HT1080 (cell line): ENCODE results near the gene CENPM. TPM values are rescaled to one million over a fixed set of nuclear protein-coding genes. Genes with fewer than 3 reads are reported as not detected.

Experiments used
- DNase-seq: peaks from one replicate; pipeline ENCODE4 v3.0.0-alpha.2; 2015; ENCODE audit warnings: low read depth
- total RNA-seq: library from RNA; depleted of rRNA; stranded (reverse); fragments of >200 nt; shearing (Covaris generic); gene quantifications from 2 replicates; pipeline ENCODE4 v1.2.3, GENCODE V29; 2014

CENPM gene
- total RNA-seq, 1 experiment from 2014 or later: 66.8 TPM

DNA sequence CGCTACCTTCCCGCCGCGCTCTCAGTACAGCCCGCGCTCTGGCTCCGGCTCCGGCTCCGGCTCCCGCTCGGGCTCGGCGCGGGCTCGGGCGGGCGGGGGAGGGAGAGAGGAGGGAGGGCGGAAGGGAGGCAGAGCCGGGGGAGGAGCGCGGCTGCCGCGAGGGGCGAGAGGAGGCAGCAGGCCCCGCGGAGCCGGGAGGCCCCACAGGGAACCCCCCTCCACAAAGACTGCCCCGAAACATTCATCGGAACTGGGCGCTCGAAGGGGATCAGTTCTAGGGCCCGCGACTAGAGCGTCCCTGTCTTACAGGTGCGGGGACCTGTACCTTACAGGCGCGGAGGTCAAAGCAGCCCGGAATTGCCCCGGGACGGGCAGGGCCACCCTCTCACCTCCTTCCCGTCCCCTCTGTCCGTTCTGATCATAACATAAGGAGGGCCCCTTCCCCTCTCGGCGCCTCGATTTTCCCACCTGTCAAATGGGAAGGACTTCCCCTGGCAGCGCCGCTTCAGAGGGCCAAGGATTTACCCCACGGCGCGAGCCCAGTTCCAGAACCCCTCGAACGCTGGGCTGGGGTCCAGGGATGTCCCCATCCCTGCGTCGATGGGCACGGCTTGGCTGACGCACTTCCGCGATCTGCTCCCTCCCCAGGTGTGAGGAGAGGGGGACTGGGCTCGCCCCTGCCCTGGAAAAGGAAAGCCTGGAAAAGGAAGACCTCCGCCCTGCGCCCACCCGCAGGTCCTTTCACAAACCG, 31.7 kb downstream of the CENPM start, which contains the start of gene SHISA8:
Gene SHISA8 (minus strand): TSS at position 40 of the 751 bp plus-strand sequence. CDS start 407 bp downstream, outside the sequence.
- DNase-seq: no peak

DNA sequence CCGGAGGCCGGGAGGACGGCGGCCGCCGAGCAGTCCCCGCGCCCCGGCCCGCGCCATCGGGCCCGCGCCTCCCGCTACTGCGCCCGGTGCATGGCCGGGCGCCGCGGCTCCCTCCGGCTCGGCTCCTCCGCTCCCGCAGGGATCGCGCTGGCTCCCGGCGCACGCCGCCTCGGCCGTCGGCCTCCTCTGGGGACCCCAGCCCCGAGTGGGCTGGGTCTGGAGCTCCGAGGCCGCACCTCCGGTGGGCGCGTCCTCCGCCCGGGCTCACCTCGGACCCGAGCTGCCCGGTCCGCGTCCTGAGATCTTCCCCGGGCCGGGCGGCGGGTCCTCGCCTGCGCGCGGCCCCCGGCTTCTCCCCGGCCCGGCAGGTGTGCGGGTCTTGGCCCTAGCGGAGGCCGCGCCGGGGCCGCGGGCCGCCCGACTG, 32.3 kb downstream of the CENPM start:
- DNase-seq: no peak

DNA sequence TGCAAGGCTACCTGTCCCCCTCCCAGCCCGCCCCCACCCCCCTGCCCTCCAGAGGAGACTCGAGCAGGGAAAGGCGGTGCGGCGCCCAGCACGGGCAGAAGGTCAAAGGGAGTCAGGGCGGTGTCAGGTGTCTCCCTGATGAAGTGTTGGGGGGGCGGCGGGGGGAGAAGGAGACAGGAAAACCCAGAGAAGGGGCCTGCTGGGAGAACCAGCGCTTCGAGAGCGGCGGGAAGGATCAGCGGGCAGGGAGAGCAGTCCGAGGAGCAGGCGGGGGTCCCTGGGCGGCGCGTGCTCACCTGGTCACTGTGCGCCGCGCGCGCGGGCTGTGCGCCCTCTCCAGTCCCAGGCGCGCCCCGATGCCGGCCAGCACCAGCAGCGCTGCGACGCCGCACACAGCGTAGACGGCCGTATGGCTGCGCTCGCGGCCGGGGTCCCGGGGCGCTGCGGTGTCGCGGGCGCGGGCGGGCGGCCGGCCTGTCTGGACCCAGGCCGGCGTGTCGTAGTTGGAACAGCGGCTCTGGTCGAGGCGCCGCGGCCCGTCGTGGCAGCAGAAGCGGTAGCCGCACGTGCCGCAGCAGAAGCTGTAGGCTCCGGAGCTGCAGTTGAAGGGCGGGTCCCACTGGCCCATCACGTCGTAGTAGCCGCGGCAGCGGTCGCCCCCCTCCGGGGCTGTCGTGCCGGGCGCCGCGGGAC, 33.0 kb downstream of the CENPM start:
- no peak for DNase-seq

DNA sequence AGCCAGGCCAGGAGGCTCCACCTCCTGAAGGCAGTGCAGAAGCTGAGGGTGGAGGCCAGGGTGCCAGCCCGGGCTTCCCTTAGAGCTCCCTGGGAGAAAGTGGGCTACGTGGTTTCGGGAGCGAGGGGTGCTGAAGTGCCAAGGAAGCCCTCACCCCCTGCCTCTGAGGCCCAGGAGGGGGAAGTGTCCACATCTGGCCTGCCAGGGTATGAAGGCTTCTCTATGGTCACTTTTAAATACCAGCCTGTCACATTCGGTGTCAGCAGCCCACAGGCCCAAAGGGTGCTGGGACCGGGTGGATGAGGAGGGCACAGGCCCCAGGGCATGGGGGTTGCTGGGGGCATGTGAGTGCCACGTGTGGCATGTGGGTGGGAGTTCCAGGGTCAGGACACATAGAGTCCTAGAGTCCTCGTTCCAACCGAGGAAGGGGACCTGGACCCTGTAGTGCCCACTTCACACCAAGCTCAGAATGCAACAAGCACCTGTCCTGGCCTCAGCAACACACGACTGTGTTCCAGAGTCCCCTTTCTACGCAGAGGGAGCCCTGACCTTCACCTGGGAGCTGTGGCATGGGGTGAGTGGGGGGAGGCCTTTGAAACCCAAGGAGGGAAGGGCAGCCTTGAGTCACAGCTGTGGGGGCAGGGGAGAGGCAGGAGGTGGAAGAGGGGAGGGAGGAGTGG, 33.8 kb downstream of the CENPM start:
- DNase-seq: no peak

DNA sequence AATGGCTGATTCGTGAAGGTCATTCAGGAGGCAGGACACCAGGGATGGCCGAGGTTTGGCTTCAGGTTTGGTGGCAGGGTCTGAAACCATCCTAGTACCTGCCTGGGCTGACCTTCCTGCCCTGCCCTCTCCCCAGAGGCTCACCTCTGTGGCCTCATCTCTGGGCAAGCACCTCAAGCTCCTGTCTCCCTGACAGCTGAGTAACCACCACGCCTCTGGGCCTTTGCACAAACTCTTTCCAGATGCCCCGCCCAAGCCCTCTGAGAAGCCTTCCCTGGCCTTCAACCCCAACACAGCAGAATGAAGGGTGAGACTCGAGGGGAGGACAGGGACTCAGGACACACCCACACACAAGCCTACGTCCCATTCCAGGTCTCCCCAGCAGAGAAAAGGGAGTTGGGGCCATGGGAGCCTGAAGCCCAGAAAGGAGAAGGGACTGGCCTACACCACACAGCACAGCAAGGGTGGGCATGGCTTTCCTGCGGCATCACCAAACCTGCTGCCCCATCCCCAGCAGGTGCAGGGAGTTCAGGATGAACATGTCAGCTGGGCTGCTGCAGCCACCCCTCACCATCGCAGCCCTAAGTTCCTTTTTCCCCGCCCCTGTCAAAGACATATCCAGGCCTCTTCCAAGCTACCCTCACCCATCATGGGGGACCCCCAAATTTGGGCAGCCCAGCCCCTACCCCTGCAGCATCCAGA, 34.5 kb downstream of the CENPM start:
- no peak for DNase-seq

DNA sequence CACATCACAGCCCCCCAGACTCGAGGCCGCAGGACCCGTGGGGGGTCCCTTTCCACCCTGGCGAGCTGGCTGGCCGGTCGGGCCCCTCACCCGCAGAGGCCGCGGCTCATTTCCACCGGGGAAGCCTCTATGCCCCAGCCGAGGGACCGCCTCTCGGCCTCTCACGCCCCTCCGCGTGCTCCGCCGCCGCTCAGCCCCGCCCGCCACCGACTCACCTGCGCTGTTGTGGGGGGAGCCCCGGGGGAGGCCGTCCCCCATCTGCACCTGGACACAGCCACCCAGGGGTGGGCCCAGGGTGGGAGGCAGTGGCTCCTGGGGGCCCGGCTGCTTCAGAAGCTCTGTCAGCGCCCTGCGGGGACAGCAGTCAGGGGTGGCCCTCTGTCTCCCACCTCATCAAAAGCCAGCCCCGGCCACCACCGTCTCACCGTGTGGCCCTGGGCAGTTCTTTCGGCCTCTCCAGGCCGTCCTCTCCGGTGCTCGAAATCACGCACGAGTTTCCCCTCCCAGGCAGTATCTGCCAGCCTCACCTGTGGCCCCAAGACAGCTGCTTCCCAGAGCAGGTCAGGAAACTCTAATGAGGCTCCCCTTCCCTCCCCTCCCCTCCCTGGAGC, 35.8 kb downstream of the CENPM start:
- DNase-seq: no peak

DNA sequence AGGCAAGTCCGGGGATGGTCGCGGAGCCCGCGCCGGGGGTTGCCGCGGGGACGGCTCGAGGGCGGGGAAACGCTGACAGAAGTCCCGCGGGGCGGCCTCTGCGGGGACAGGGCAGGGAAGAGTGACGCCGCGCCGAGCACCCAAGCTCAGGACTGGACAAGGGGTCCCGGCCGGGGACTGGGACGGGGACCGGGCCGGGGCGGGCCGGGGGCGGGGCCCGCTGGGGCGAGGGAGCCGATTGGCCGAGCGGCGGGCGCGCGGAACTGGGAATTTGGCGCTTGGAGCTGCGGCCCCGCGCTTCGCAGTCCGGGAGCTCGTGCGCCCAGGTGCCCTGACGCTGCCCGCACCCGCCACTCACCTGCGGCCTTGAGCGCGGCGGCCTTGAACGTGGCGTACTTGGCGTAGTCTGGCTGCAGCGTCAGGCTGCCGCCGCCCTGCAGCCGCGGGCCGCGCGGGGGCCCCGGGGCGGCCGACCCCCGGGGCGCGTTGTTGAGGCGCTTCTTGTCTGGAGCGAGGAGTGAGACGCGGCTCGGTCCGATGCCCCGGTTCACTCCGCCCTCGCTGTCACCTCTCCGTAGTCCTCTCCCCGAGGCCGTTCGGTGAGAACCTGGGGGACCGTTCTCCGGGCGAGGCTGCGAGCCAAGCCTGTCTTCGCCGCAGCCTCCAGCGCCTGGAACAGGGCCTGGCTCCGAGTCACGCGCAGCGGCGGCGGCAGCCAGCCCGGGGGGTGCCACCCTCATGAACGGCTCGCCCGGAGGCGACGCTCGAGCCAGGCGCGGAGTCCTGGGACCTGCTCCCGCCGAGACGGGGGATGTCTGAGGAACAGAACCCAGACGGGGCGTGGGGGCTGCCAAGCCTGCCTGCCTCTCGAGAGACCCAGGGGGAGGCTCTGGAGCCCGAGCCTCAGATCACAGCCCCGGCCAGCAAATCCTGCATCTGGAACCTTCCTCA, 36.6 kb downstream of the CENPM start:
- no peak for DNase-seq

DNA sequence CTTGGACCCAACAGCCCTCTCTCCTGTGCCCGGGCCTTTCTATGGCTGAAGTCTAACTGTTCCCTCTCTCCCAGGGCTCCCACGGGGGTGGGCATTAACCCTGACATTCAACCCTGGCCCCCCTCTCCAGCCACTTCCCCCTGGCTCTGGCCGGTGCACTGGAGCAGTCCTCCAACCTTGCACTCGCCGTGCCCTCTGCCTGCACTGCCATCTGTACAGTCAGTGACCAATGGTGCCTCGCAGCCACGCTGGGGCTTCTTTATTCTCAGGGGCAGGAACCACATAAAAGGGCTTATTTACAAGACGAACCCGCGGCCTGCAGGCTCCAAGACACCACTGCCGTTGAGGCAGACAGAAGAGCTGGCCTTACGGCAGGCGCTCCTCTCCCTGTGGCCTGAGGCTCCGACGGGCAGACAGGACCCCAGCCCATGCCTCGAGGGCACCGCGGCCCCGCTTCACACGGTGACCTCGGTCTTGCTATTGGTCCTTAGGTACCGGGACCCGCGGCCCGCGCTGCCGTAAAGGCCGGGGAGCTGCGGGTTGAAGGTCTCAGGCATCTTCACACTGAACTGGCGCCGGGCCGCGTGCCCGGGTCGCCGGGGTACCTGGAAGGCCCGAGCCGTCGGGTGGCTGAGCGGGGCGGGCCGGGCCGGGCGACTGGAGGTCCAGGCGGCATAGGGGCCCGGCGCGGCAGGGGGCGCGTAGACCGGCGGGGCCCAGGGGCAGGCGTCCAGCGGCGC, 37.5 kb downstream of the CENPM start:
- DNase-seq: no peak

DNA sequence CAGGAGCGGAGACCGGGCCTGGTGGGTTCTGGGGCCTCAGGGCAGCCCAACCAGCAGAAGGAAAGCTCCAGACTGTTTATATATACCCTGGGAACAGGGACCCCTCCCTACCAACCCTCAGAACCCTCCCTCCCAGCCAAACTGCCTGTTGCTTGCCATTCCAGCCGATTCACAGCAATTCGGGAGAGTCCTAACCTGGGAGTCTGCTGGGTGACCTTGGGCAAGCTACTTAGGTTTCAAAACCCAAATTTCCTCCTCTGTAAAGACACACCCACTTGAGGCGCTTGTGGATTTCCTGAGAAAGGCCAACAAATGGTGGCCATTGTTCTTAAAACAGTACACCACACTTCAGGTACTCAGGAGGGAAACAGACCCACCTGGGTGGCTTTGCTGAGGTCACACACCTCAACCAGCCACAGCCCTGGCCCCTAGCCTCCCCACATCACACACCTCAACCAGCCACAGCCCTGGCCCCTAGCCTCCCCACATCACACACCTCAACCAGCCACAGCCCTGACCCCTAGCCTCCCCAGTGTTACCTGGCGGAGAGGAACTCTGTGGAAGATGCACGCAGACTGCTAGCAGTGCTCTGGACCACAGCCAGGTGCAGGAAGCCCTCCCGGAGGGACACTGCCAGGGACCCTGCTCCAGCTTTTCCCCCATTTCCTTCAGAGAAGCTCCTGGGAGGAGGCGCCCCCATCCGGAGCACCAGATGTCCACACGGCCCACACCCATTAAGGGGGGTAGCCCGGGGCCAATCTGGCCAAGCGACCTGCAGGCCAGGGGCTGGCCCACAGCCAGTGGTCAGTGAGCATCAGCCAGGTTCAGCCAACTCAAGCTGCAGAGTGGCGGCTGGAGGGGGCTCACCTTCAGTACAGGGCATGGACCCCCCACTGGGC, 38.3 kb downstream of the CENPM start:
- DNase-seq: no peak

DNA sequence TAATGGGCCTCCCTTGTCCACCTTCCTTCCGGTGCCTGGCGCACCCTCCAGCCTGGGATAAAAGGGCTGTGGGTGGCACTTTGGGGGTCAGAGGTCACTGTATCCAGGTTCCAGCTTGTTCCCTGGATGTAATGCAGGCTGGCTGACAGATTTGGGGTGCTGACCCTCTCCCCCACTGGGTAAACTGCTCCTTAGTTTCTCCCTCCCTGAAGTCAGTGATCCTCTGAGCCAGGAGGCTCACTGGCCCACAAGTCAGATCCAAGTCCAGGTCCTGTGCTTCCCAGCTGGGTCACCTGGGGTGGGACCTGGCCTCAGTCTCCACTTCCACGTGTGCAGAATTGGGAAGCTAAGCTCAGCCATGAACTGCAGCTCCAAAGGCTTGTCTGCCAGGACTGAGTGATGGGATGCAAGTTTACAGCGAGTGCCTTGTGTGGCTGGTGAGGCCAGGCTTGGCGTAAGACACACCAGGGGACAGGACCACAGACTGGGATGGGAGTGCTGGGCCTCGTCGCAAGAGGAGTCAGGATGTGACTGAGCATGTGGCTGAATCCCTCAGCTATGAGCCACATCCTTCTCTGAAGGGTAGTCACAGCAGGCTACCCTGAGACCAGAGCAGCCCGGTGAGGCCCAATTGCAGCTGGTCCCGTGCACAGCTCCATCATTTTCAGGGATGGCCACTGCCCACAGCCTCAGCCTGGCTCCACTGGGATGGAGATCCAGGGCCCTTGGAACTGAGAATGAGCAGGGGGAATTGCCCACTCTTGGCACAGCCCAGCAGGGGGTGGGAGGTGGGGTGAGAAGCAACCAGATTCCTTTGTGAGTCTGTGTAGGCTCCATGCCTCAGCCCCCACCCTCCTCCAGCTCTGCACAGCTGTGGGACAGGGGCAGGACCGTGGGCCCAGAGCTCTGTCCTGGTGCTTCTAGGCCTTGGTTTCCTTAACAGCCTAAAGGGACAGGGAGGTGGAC, 39.2 kb downstream of the CENPM start:
- DNase-seq: peak; percentile 75

DNA sequence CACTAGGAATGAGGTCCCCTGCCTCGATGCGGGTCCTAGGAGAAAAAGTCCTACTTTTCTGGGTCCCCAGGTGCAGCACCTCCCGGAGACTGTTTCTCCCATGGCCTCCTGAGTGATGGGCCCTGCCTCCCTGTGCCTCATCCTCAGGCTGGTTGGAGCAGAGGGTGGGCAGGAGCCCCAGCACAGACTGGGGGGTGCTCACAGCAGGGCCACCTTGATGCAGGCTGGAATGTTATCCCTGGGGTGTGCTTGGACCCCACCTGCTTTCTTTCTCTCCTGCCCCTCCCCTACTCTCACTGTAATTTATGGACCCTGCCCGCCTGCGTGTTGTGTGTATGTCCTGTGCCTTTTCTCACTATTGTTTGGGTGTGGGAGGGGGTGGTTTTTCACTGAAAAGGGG, 40.1 kb downstream of the CENPM start:
- DNase-seq: no peak

DNA sequence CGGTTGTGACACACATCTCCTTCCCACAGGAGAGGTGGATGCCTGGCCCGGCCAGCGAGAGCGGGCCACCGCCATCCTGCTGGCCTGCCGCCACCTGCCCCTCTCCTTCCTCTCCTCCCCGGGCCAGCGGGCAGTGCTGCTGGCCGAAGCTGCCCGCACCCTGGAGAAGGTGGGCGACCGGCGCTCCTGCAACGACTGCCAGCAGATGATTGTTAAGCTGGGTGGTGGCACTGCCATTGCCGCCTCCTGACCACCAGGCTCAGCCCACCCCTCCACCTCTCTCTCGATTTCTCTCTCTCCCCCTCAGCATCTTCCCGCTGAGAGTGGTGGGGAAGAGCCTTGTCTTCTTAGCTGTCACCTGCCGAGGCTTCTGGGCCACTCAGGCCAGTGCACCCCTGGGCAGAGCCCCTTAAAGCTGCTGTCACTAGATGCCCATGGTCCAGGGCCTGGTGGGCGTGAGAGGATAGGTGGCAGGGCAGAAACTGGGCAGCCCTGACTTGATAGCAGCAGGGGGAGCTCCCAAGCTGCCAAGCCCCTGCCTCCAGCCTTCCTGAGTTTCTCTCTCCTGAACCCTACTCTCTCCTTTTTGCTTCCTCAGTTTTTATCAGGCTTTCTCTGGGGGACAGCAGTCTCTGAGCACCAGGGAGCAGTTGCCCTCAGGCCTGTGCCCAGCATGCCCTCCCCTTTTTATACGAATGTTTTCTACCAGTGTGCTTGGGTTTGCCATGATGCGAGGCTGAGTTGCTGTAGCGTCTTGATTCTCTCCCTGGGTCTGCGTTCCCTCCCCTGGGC, 41.3 kb downstream of the CENPM start:
- DNase-seq: no peak

DNA sequence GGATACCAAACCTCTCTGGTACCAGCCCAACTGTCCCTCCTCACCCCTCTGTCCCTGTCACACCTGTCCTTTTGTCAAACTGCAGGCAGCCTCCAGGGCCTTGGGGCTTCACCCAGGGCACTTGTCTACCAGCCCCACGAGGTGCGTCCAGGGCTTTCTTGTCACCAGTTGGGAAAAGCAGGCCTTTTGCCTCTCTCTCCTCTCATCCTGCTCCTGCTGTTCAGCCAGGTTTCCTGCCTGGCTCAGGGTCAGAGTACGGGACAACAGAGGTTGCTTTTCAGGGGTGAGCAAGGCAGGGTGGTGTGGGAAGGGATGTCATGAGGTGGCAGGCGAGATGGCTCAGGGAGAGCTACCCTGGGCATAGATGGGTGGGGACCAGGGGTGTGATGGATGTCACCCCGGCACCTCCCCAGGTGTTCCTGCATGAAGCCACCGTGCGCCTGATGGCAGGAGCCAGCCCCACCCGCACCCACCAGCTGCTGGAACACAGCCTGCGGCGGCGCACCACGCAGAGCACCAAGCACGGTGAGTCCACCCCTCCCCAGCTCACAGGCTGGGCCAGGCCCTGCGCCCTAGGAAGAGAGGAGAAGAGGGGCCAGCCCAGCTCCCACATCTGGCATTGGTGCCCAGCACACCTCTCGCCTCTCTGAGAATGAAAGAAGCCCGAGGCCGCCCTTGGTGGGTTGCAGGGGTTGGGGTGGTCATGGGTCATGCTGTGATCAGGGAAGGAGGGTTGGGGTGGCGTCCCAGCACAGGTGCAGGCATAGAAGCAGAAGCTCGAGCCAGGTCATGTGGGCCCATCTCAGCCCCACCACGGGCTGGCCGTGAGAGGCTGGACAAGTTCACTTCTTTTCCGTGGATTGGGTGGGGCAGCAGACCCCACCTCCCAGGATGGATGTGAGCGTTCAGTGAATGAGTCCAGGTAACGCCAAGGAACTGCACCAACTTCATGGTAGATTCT, 42.2 kb downstream of the CENPM start:
- no peak for DNase-seq

DNA sequence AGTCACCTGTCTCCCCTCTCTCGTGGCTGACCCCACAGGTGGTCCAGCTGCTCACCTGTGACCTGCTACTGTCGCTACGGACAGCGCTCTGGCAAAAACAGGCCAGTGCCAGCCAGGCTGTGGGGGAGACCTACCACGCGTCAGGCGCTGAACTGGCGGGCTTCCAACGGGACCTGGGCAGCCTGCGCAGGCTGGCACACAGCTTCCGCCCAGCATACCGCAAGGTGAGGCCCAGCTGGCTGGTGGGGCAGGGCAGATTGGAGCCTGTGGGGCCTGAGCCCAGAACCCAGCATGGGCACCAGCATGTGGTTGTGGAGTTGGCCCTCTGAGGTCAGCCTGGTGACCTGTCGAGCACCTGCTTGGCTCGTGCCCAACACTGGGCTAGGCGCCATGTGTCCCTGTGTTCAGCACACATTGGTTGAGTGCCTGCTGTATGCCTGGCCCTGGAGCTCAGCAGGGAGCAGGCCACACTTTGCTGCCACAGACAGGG, 44.0 kb downstream of the CENPM start:
- no peak for DNase-seq

DNA sequence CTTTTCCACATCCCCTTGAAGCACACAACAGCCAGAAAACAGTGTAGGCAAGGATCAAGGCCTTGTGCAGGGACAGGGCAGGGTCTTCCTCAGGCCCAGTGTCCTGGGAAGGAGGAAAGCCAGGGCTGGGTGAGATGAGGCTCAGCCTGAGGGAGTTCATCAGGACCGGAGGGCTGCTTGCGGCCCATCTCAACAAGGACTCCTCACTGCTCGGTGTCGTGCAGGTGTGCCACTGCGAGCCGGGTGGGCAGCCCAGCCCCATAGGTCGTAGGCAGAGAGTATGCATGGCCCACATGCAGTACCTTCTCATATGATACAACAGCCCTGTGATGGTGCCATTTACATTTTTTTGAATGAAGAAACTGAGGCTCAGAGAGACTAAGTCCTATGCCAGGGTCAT, 44.9 kb downstream of the CENPM start:
- no peak for DNase-seq
